Progenitor cell of endocrine pancreas (in vitro differentiated cells): Measurements from ENCODE around the gene LRRC27. TPM values are rescaled to one million over a fixed set of nuclear protein-coding genes. Genes with fewer than 3 reads are reported as not detected.
"Not testable (repeated sequence)": the region's sequence is repeated elsewhere in the genome, so short reads cannot be mapped to it uniquely, and the experiment has no call there.

Experiments used
- DNase-seq: peaks from one replicate; pipeline ENCODE4 v3.0.0; 2021; ENCODE audit warnings: low spot score; ENCODE audit not compliant: unreplicated experiment
- H3K27ac Mint-ChIP-seq: 2 replicates; pipeline ENCODE4 v1.8.0; 2021; ENCODE audit warnings: mild to moderate bottlenecking, moderate library complexity, mixed read lengths
- H3K27me3 Mint-ChIP-seq: 2 replicates; pipeline ENCODE4 v1.8.0; 2021; ENCODE audit warnings: mixed read lengths
- H3K36me3 Mint-ChIP-seq: 2 replicates; pipeline ENCODE4 v1.8.0; 2022; ENCODE audit warnings: mixed read lengths; ENCODE audit not compliant: insufficient read depth
- H3K4me1 Mint-ChIP-seq: 2 replicates; pipeline ENCODE4 v1.8.0; 2021; ENCODE audit warnings: low read depth, mixed read lengths
- H3K4me3 Mint-ChIP-seq: 2 replicates; pipeline ENCODE4 v1.8.0; 2021; ENCODE audit warnings: low read depth, mild to moderate bottlenecking, moderate library complexity, mixed read lengths
- H3K9me3 Mint-ChIP-seq: 2 replicates; pipeline ENCODE4 v1.8.0; 2021; ENCODE audit warnings: low read depth, mixed read lengths
- total RNA-seq: library from RNA; stranded (reverse); gene quantifications from 2 replicates; pipeline ENCODE4 v1.2.1, GENCODE V29; 2021
- TF ChIP-seq, protein P1 (sequence below): fragments of 200-600 bp; sonication (generic); IDR thresholded peaks from one replicate; pipeline ENCODE4 v1.5.0; 2021; ENCODE audit warnings: antibody characterized with exemption, mild to moderate bottlenecking; ENCODE audit not compliant: unreplicated experiment

The LRRC27 gene
- total RNA-seq, 1 donor from 2014 or later, result 22.1 TPM

DNA sequence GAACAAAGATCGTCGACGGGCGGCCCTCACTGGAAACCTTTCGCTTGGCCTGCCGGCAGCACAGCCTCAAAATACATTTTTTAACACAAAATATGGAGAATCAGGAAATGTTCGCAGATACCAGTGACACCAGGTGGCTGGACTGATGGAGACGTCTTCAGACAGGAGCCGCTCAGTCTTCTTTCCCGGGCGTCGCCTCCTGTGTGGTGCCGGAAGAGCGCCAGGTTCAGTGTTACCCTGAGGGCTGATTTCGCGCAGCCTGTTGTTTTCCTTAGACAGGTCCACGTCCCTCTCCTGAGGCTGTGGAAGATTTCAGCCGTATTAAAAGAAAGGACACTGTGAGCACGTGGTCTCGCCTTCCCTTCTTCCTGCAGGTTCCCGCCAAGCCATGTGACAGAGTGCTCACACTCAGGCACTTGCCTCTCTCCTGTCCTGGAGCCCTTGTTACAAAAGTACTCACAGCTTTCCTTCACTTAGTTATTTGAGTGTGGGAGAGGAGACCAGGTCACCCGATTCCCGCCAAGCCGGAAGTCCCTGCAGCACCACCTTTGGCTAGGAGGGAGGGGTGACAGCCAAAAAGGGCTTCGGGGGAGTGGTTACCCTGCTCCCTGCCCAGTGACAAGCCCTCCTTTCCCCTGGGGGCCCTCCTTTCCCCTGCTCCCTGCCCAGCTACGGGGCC lies 43.3 kb downstream of the LRRC27 start:
- no peak overlapping the region for H3K4me3 Mint-ChIP-seq
- H3K27me3 Mint-ChIP-seq, result peaks cover 7% of the 10 kb centered on the region
- peaks cover 1% of the 10 kb centered on the region for H3K4me1 Mint-ChIP-seq
- peak overlapping the region; percentile 5 for H3K27ac Mint-ChIP-seq
- TF ChIP-seq, protein P1, sequence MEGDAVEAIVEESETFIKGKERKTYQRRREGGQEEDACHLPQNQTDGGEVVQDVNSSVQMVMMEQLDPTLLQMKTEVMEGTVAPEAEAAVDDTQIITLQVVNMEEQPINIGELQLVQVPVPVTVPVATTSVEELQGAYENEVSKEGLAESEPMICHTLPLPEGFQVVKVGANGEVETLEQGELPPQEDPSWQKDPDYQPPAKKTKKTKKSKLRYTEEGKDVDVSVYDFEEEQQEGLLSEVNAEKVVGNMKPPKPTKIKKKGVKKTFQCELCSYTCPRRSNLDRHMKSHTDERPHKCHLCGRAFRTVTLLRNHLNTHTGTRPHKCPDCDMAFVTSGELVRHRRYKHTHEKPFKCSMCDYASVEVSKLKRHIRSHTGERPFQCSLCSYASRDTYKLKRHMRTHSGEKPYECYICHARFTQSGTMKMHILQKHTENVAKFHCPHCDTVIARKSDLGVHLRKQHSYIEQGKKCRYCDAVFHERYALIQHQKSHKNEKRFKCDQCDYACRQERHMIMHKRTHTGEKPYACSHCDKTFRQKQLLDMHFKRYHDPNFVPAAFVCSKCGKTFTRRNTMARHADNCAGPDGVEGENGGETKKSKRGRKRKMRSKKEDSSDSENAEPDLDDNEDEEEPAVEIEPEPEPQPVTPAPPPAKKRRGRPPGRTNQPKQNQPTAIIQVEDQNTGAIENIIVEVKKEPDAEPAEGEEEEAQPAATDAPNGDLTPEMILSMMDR, result no peak
- peaks cover 10% of the 10 kb centered on the region for H3K36me3 Mint-ChIP-seq
- no peak for DNase-seq
- H3K9me3 Mint-ChIP-seq, result peaks cover 4% of the 10 kb centered on the region

DNA sequence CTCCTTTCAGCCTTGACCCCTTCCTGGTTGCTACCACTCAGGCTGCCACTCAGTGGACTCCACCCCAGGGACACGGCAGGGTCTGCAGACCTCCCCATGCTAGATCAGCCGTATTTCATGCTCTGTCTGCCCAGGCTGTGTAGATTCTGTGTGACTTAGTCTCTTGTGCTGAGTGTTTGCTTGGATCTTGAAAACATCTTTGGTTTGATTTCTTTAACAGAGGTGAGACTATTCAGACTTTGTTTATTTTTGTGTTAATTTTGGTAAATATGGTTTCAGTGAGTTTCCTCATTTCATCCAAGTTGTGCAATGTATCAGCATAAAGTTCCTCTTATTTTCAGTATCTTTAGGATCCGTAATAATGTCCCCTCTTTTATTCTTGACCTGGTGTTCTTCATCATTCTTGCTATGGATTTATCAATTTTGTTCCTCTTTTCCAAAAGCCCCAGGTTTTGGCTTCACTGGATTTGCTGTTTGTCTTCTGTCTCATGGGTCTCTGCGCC lies 43.9 kb downstream of the LRRC27 start:
- Mint-ChIP-seq H3K4me3 (no peak overlapping the region), H3K9me3 (peaks cover 4% of the 10 kb centered on the region), H3K36me3 (peaks cover 10% of the 10 kb centered on the region), H3K4me1 (peaks cover 1% of the 10 kb centered on the region), H3K27ac (peak overlapping the region; percentile 5), H3K27me3 (peaks cover 7% of the 10 kb centered on the region)
- TF ChIP-seq, protein P1, result no peak
- DNase-seq, result no peak

DNA sequence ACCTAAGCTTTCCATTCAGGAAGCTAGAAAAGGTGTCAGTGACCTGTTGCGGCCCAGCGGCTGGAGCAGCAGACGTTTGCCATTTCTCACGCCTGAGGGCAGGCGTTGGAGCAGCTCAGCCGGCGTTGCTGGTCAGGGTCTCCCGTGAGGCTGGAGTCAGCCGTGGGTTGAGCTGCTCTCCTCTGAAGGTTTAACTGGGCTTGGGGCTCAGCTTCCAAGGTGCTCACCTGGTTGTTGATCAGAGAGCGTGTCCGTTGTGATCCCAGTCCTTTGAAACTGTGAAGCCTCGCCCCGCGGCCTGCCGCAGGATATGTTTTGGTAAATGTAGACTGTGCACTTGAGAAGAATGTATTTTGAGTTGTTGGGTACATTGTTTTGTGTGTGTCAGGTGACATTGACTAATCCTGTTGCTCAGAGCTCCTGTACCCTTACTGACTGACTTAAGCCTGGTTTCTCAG lies 44.4 kb downstream of the LRRC27 start:
- TF ChIP-seq, protein P1, result no peak
- Mint-ChIP-seq H3K4me1 (peaks cover 1% of the 10 kb centered on the region), H3K27ac (no peak overlapping the region), H3K4me3 (no peak overlapping the region), H3K9me3 (peaks cover 4% of the 10 kb centered on the region), H3K36me3 (peaks cover 10% of the 10 kb centered on the region), H3K27me3 (peaks cover 7% of the 10 kb centered on the region)
- DNase-seq, result no peak

DNA sequence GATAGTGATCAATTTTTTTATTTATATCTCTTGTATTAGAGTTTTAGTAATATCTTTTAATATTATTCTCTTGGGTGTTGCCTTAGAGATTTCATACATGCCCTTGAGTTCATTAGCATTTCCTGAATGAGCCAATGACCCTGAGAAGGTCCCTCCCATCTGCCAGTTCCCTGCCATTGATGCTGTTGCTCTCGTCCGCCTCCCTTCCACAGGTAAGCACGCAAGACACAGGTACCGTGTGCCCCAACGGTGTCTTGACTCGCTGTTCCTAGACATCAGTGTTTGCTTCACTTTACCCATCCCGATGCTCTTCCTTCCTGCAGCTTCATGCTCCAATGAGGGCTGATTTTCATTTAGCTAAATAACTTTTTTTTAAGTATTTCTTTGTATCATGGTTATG lies 45.3 kb downstream of the LRRC27 start:
- Mint-ChIP-seq H3K4me1 (peaks cover 1% of the 10 kb centered on the region), H3K36me3 (peaks cover 10% of the 10 kb centered on the region), H3K4me3 (no peak overlapping the region), H3K27ac (no peak overlapping the region), H3K9me3 (peaks cover 4% of the 10 kb centered on the region), H3K27me3 (peaks cover 7% of the 10 kb centered on the region)
- no peak for DNase-seq
- TF ChIP-seq, protein P1, result no peak

DNA sequence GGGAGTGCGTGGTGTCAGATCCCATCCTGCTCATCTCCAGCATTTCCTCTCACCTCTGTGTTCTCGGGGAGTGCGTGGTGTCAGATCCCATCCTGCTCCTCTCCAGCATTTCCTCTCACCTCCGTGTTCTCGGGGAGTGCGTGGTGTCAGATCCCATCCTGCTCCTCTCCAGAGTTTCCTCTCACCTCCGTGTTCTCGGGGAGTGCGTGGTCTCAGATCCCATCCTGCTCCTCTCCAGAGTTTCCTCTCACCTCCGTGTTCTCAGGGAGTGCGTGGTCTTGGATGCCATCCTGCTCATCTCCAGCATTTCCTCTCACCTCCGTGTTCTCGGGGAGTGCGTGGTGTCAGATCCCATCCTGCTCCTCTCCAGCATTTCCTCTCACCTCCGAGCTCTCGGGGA lies 47.0 kb downstream of the LRRC27 start:
- not testable (repeated sequence) for H3K27me3 Mint-ChIP-seq, DNase-seq, H3K4me3 Mint-ChIP-seq, H3K4me1 Mint-ChIP-seq, H3K27ac Mint-ChIP-seq, H3K9me3 Mint-ChIP-seq
- H3K36me3 Mint-ChIP-seq, result peaks cover 10% of the 10 kb centered on the region

DNA sequence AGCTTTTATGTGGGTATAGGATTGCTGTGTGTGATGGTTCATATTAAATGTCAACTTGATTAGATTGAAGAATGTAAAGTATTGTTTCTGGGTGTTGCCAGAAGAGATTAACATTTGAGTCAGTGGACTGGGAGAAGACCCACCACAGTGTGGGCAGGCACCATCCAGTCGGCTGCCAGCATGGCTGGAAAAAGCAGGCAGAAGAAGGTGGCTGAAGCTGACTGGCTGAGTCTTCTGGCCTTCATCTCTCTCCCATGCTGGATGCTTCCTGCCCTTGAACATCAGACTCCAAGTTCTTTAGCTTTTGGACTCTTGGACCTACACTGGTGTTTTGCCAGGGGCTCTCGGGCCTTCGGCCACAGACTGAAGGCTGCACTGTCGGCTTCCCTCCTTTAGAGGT lies 49.0 kb downstream of the LRRC27 start:
- H3K9me3 Mint-ChIP-seq, H3K27me3 Mint-ChIP-seq, DNase-seq, H3K4me1 Mint-ChIP-seq, H3K4me3 Mint-ChIP-seq, H3K36me3 Mint-ChIP-seq, H3K27ac Mint-ChIP-seq: not testable (repeated sequence)
